HL-60 (cell line): Measurements from ENCODE around the gene KLHL15.

Experiments
- DNase-seq, 2 experiments: peaks; one replicate each; pipeline ENCODE4 v3.0.0-alpha.2; 2010 to 2020; ENCODE audit warnings: low read depth in 1 of 2, low spot score in 1 of 2
- H3K27ac ChIP-seq: fragments of 250-450 bp; sonication (Bioruptor Pico); replicated peaks from 2 replicates; pipeline ENCODE4 v1.5.1; 2020; ENCODE audit warnings: mild to moderate bottlenecking, moderate library complexity
- H3K27me3 ChIP-seq: fragments of 250-450 bp; sonication (Bioruptor Pico); 2 replicates; pipeline ENCODE4 v1.5.1; 2021; ENCODE audit warnings: mild to moderate bottlenecking, moderate library complexity; ENCODE audit not compliant: insufficient read depth, poor library complexity, severe bottlenecking
- H3K4me3 ChIP-seq: replicated peaks from 2 replicates; pipeline ENCODE4 v1.5.1; 2011; ENCODE audit warnings: mild to moderate bottlenecking, control low read depth, low read length; ENCODE audit not compliant: insufficient read depth
- GABPA ChIP-seq: IDR thresholded peaks from 2 replicates; pipeline ENCODE4 v1.6.1; 2012; ENCODE audit warnings: low read depth
- POLR2AphosphoS5 ChIP-seq: IDR thresholded peaks from 2 replicates; pipeline ENCODE4 v1.6.1; 2012; ENCODE audit warnings: low read depth
- SPI1 ChIP-seq: IDR thresholded peaks from 2 replicates; pipeline ENCODE4 v1.6.1; 2012; ENCODE audit warnings: low read depth, mild to moderate bottlenecking, borderline replicate concordance
- TF ChIP-seq, protein P1 (sequence below): IDR thresholded peaks from 2 replicates; pipeline ENCODE4 v1.6.1; 2012; ENCODE audit warnings: low read depth; ENCODE audit not compliant: insufficient replicate concordance
- TF ChIP-seq, protein P2 (sequence below): IDR thresholded peaks from one replicate; pipeline ENCODE4 v1.5.1; 2011; ENCODE audit warnings: low read length, control low read depth, inconsistent platforms; ENCODE audit not compliant: insufficient read depth

The KLHL15 gene

DNA sequence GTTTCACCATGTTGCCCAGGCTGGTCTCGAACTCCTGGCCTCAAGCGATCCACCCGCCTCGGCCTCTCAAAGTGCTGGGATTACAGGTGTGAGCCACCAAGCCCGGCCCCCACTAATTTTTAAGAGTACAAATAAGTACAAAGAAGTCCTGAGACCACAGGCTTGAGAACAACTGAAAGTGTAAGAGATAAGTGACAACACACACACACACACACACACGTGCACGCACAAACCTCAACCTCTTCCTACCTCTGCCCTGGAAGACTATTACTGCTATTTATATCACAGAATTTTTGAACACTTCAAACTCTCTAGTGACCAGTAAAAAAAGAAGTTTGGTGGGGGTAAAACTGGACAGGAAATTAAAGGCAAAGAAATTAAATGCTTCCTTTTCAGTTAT, 7.5 kb downstream of the KLHL15 start:
- no peaks in the 10 kb centered on the region for H3K27me3 ChIP-seq
- no peak for TF ChIP-seq GABPA
- TF ChIP-seq, protein P1, sequence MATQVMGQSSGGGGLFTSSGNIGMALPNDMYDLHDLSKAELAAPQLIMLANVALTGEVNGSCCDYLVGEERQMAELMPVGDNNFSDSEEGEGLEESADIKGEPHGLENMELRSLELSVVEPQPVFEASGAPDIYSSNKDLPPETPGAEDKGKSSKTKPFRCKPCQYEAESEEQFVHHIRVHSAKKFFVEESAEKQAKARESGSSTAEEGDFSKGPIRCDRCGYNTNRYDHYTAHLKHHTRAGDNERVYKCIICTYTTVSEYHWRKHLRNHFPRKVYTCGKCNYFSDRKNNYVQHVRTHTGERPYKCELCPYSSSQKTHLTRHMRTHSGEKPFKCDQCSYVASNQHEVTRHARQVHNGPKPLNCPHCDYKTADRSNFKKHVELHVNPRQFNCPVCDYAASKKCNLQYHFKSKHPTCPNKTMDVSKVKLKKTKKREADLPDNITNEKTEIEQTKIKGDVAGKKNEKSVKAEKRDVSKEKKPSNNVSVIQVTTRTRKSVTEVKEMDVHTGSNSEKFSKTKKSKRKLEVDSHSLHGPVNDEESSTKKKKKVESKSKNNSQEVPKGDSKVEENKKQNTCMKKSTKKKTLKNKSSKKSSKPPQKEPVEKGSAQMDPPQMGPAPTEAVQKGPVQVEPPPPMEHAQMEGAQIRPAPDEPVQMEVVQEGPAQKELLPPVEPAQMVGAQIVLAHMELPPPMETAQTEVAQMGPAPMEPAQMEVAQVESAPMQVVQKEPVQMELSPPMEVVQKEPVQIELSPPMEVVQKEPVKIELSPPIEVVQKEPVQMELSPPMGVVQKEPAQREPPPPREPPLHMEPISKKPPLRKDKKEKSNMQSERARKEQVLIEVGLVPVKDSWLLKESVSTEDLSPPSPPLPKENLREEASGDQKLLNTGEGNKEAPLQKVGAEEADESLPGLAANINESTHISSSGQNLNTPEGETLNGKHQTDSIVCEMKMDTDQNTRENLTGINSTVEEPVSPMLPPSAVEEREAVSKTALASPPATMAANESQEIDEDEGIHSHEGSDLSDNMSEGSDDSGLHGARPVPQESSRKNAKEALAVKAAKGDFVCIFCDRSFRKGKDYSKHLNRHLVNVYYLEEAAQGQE = no peak
- TF ChIP-seq POLR2AphosphoS5 = no peak
- TF ChIP-seq, protein P2, sequence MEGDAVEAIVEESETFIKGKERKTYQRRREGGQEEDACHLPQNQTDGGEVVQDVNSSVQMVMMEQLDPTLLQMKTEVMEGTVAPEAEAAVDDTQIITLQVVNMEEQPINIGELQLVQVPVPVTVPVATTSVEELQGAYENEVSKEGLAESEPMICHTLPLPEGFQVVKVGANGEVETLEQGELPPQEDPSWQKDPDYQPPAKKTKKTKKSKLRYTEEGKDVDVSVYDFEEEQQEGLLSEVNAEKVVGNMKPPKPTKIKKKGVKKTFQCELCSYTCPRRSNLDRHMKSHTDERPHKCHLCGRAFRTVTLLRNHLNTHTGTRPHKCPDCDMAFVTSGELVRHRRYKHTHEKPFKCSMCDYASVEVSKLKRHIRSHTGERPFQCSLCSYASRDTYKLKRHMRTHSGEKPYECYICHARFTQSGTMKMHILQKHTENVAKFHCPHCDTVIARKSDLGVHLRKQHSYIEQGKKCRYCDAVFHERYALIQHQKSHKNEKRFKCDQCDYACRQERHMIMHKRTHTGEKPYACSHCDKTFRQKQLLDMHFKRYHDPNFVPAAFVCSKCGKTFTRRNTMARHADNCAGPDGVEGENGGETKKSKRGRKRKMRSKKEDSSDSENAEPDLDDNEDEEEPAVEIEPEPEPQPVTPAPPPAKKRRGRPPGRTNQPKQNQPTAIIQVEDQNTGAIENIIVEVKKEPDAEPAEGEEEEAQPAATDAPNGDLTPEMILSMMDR = no peak
- TF ChIP-seq SPI1 = no peak
- H3K27ac ChIP-seq = no peak overlapping the region
- DNase-seq = no peak
- H3K4me3 ChIP-seq = no peak overlapping the region

- TF ChIP-seq POLR2AphosphoS5 = no peak
- TF ChIP-seq SPI1 = no peak
- TF ChIP-seq, protein P2 = no peak
- TF ChIP-seq, protein P1 = no peak
- TF ChIP-seq GABPA = no peak
- H3K27ac ChIP-seq = no peak overlapping the region
- no peak overlapping the region for H3K4me3 ChIP-seq
- DNase-seq = no peak
- H3K27me3 ChIP-seq = no peaks in the 10 kb centered on the region
These were observed 8.2 kb downstream of the KLHL15 start for GRCh38 chrX:24018809-24019208.

GRCh38 chrX:24017674-24018073, 9.3 kb downstream of the KLHL15 start:
- no peak for TF ChIP-seq GABPA
- TF ChIP-seq, protein P2 = no peak
- no peak for TF ChIP-seq POLR2AphosphoS5
- no peak for TF ChIP-seq SPI1
- TF ChIP-seq, protein P1 = no peak

More at GRCh38 chrX:24017674-24018073, 9.3 kb downstream of the KLHL15 start:
- no peak overlapping the region for H3K4me3 ChIP-seq
- no peak for DNase-seq
- no peak overlapping the region for H3K27ac ChIP-seq
- no peaks in the 10 kb centered on the region for H3K27me3 ChIP-seq
